H1 (cell line): Measurements from ENCODE around the gene CCDC8. TPM values are rescaled to one million over a fixed set of nuclear protein-coding genes. Genes with fewer than 3 reads are reported as not detected.

ENCODE experiments used
- CTCF ChIA-PET: fragments of 300-600 bp; sonication (Branson Sonifier 250); formaldehyde crosslinking; loops from one replicate; lab custom pipeline; 2021; ENCODE audit not compliant: partially characterized antibody; lab: Charles Lee
- POLR2A ChIA-PET: fragments of 300-600 bp; sonication (Branson Sonifier 250); formaldehyde crosslinking; loops from one replicate; lab custom pipeline; 2021; ENCODE audit warnings: inconsistent platforms; ENCODE audit not compliant: partially characterized antibody; lab: Charles Lee
- DNase-seq, 2 experiments: peaks; one replicate each; pipeline versions ENCODE4 v3.0.0 to v3.0.0-alpha.2; 2010 to 2022; ENCODE audit warnings: low spot score in 2 of 2, low read depth in 1 of 2, mixed read lengths in 1 of 2
- FAIRE-seq: peaks from 2 replicates; lab custom pipeline; 2011; peaks lifted over from hg19 to GRCh38; lab: Jason Lieb, UNC
- H2AFZ ChIP-seq: 2 replicates; pipeline ENCODE4 v1.8.1; 2012; ENCODE audit warnings: low read length, inconsistent platforms
- H2AK5ac ChIP-seq: 2 replicates; pipeline ENCODE4 v1.6.1; 2013; ENCODE audit warnings: low read depth, low read length
- H2BK120ac ChIP-seq: replicated peaks from 2 replicates; pipeline ENCODE3; 2013; ENCODE audit warnings: low read depth, low read length, inconsistent platforms
- H2BK12ac ChIP-seq: 2 replicates; pipeline ENCODE4 v1.6.1; 2013; ENCODE audit warnings: low read depth, low read length
- H2BK15ac ChIP-seq: 2 replicates; pipeline ENCODE4 v1.6.1; 2013; ENCODE audit warnings: low read length
- H2BK20ac ChIP-seq: 2 replicates; pipeline ENCODE4 v1.6.1; 2013; ENCODE audit warnings: low read length
- H2BK5ac ChIP-seq: 2 replicates; pipeline ENCODE4 v1.6.1; 2013; ENCODE audit warnings: low read depth, low read length
- H3K14ac ChIP-seq: 2 replicates; pipeline ENCODE4 v1.6.1; 2013; ENCODE audit warnings: inconsistent platforms; ENCODE audit not compliant: insufficient read length
- H3K18ac ChIP-seq: 2 replicates; pipeline ENCODE4 v1.6.1; 2013; ENCODE audit warnings: low read length; ENCODE audit errors: extremely low read depth
- H3K23ac ChIP-seq: 2 replicates; pipeline ENCODE4 v1.6.1; 2013; ENCODE audit warnings: inconsistent platforms; ENCODE audit not compliant: insufficient read length
- H3K23me2 ChIP-seq: 2 replicates; pipeline ENCODE4 v1.6.1; 2013; ENCODE audit warnings: low read depth, low read length
- H3K27ac ChIP-seq: 2 replicates; pipeline ENCODE4 v1.6.1; 2011; ENCODE audit warnings: low read depth, low read length, inconsistent platforms
- H3K27me3 ChIP-seq, 4 experiments: replicated peaks in 1 of 4; 1 replicate in 1 of 4; 2 replicates in 3 of 4; pipeline versions ENCODE4 v1.6.1 to v1.8.1; 2011 to 2013; ENCODE audit warnings: low read length in 3 of 4, mild to moderate bottlenecking in 3 of 4, inconsistent platforms in 2 of 4, mixed read lengths in 2 of 4, moderate library complexity in 1 of 4; ENCODE audit not compliant: control insufficient read depth in 3 of 4, insufficient read depth in 3 of 4; ENCODE audit errors: extremely low read depth in 1 of 4
- H3K36me3 ChIP-seq, 4 experiments: 2 replicates each; pipeline versions ENCODE4 v1.6.1 to v1.8.1; 2011 to 2013; ENCODE audit warnings: mild to moderate bottlenecking in 4 of 4, low read length in 3 of 4, moderate library complexity in 2 of 4, control low read depth in 1 of 4, inconsistent platforms in 1 of 4; ENCODE audit not compliant: insufficient read depth in 4 of 4, control insufficient read depth in 2 of 4
- H3K4ac ChIP-seq: replicated peaks from 2 replicates; pipeline ENCODE3; 2013; ENCODE audit warnings: low read length, low read depth, mixed read lengths, inconsistent platforms; ENCODE audit not compliant: insufficient read length
- H3K4me1 ChIP-seq, 4 experiments: replicated peaks in 1 of 4; 1 replicate in 1 of 4; 2 replicates in 3 of 4; pipeline versions ENCODE4 v1.6.1 to v1.8.1; 2011 to 2013; ENCODE audit warnings: low read length in 3 of 4, inconsistent platforms in 2 of 4, mixed read lengths in 1 of 4; ENCODE audit not compliant: insufficient read depth in 4 of 4, control insufficient read depth in 3 of 4
- H3K4me2 ChIP-seq, 2 experiments: 2 replicates each; pipeline versions ENCODE4 v1.6.1 to v1.8.1; 2011 to 2013; ENCODE audit warnings: low read depth in 2 of 2, low read length in 2 of 2, control low read depth in 1 of 2, inconsistent platforms in 1 of 2, mild to moderate bottlenecking in 1 of 2; ENCODE audit not compliant: insufficient read depth in 1 of 2
- H3K4me3 ChIP-seq, 4 experiments: fragments of 200-600, 300-600 bp in 1 of 4; sonication (generic), shearing (Covaris generic), sonication (Bioruptor Twin) in 1 of 4; 2 replicates each; pipeline versions ENCODE4 v1.5.1 to v1.8.1; 2011 to 2016; ENCODE audit warnings: low read length in 4 of 4, low read depth in 3 of 4, control low read depth in 2 of 4, inconsistent platforms in 2 of 4, mild to moderate bottlenecking in 2 of 4, mixed read lengths in 1 of 4, moderate library complexity in 1 of 4; ENCODE audit not compliant: insufficient read depth in 2 of 4; ENCODE audit errors: extremely low read depth in 1 of 4
- H3K56ac ChIP-seq: replicated peaks from 2 replicates; pipeline ENCODE3; 2013; ENCODE audit warnings: low read depth, mild to moderate bottlenecking, mixed read lengths, low read length, inconsistent platforms; ENCODE audit not compliant: insufficient read length
- H3K79me1 ChIP-seq: 2 replicates; pipeline ENCODE4 v1.6.1; 2013; ENCODE audit warnings: low read depth, low read length, control low read depth
- H3K79me2 ChIP-seq, 2 experiments: 2 replicates each; pipeline versions ENCODE4 v1.6.1 to v1.8.1; 2012 to 2013; ENCODE audit warnings: low read length in 2 of 2, mild to moderate bottlenecking in 2 of 2, inconsistent platforms in 1 of 2; ENCODE audit not compliant: insufficient read depth in 2 of 2, control insufficient read depth in 1 of 2
- H3K9ac ChIP-seq, 4 experiments: replicated peaks in 1 of 4; 1 replicate in 1 of 4; 2 replicates in 3 of 4; pipeline versions ENCODE4 v1.6.1 to v1.8.1; 2011 to 2013; ENCODE audit warnings: low read depth in 3 of 4, low read length in 3 of 4, control low read depth in 2 of 4, mild to moderate bottlenecking in 2 of 4, moderate library complexity in 2 of 4, inconsistent platforms in 1 of 4; ENCODE audit errors: extremely low read depth in 1 of 4
- H3K9me3 ChIP-seq, 2 experiments: 2 replicates each; pipeline versions ENCODE4 v1.6.1 to v1.8.1; 2012 to 2013; ENCODE audit warnings: mild to moderate bottlenecking in 2 of 2, moderate library complexity in 2 of 2, control low read depth in 1 of 2, inconsistent platforms in 1 of 2, low read depth in 1 of 2, low read length in 1 of 2, mixed read lengths in 1 of 2; ENCODE audit not compliant: insufficient read depth in 2 of 2
- H4K20me1 ChIP-seq, 2 experiments: replicated peaks in 1 of 2; 2 replicates each; pipeline versions ENCODE3 to v1.8.1; 2011 to 2013; ENCODE audit warnings: inconsistent platforms in 2 of 2, low read length in 2 of 2, mild to moderate bottlenecking in 1 of 2; ENCODE audit not compliant: insufficient read depth in 2 of 2, control insufficient read depth in 1 of 2
- H4K5ac ChIP-seq: 2 replicates; pipeline ENCODE4 v1.6.1; 2013; ENCODE audit warnings: low read length, low read depth, mixed read lengths, inconsistent platforms; ENCODE audit not compliant: insufficient read length
- H4K8ac ChIP-seq: 2 replicates; pipeline ENCODE4 v1.8.0; 2013; ENCODE audit warnings: mild to moderate bottlenecking, moderate library complexity, low read length, inconsistent platforms; ENCODE audit not compliant: insufficient read depth; ENCODE audit errors: extremely low read depth
- H4K91ac ChIP-seq: replicated peaks from 2 replicates; pipeline ENCODE3; 2013; ENCODE audit warnings: low read length, mixed read lengths, inconsistent platforms; ENCODE audit not compliant: insufficient read length
- BACH1 ChIP-seq: IDR thresholded peaks from 2 replicates; pipeline ENCODE4 v1.6.1; 2012; ENCODE audit warnings: low read length, improper control_type of control experiment
- CBX8 ChIP-seq: fragments of 300-800, 300-1000 bp; sonication (generic); IDR thresholded peaks from 2 replicates; pipeline ENCODE4 v1.7.1; 2016; ENCODE audit warnings: low read depth, low read length, borderline replicate concordance
- CHD1 ChIP-seq: IDR thresholded peaks from 2 replicates; pipeline ENCODE4 v1.6.1; 2012; ENCODE audit warnings: low read depth, low read length, improper control_type of control experiment
- CHD2 ChIP-seq: IDR thresholded peaks from 2 replicates; pipeline ENCODE4 v1.6.1; 2012; ENCODE audit warnings: low read length, improper control_type of control experiment
- FOSL1 ChIP-seq: IDR thresholded peaks from 2 replicates; pipeline ENCODE4 v1.6.1; 2011; ENCODE audit warnings: mild to moderate bottlenecking, low read depth, low read length, moderate library complexity; ENCODE audit not compliant: insufficient read depth
- GTF2F1 ChIP-seq: IDR thresholded peaks from 2 replicates; pipeline ENCODE4 v1.6.1; 2012; ENCODE audit warnings: low read depth, low read length, improper control_type of control experiment, borderline replicate concordance
- KDM1A ChIP-seq: fragments of 200-600, 300-600 bp; sonication (generic); IDR thresholded peaks from 2 replicates; pipeline ENCODE4 v1.7.1; 2016; ENCODE audit warnings: mild to moderate bottlenecking, low read length, borderline replicate concordance
- MAFK ChIP-seq: IDR thresholded peaks from 2 replicates; pipeline ENCODE4 v1.6.1; 2012; ENCODE audit warnings: low read depth, mild to moderate bottlenecking, improper control_type of control experiment, low read length
- RBBP5 ChIP-seq: IDR thresholded peaks from 2 replicates; pipeline ENCODE4 v1.7.1; 2012; ENCODE audit warnings: low read depth, mild to moderate bottlenecking, inconsistent platforms, low read length, moderate library complexity, borderline replicate concordance
- SRF ChIP-seq: IDR thresholded peaks from 2 replicates; pipeline ENCODE4 v1.6.1; 2011; ENCODE audit warnings: mild to moderate bottlenecking, low read depth, low read length, moderate library complexity
- TAF1 ChIP-seq: IDR thresholded peaks from 2 replicates; pipeline ENCODE4 v1.6.1; 2011; ENCODE audit warnings: mild to moderate bottlenecking, low read depth, low read length
- TEAD4 ChIP-seq: IDR thresholded peaks from 2 replicates; pipeline ENCODE4 v1.6.1; 2012; ENCODE audit warnings: low read depth, low read length, inconsistent platforms, mixed read lengths
- ZNF274 ChIP-seq: IDR thresholded peaks from 2 replicates; pipeline ENCODE4 v1.7.0; 2012; ENCODE audit warnings: low read length, borderline replicate concordance; ENCODE audit errors: extremely low read depth
- WGBS, 2 experiments: shearing (Covaris generic) in 1 of 2; methylation state at CpG; one replicate each; pipeline versions ENCODE4 v1.1.6 to v1.1.7; 2013 to 2015; ENCODE audit warnings: low lambda C conversion rate in 2 of 2, mixed read lengths in 2 of 2, inconsistent platforms in 1 of 2, low coverage in 1 of 2, missing lambda C conversion rate in 1 of 2; ENCODE audit not compliant: insufficient replicate concordance in 2 of 2, insufficient coverage in 1 of 2, insufficient read length in 1 of 2; ENCODE audit errors: extremely low coverage in 1 of 2, missing lambda C conversion rate in 1 of 2; 5-methylcytosine and 5-hydroxymethylcytosine counted together
- polyA plus RNA-seq, 7 experiments: library from polyadenylated mRNA; depleted of rRNA in 3 of 7; stranded (reverse) in 5 of 7; unstranded in 2 of 7; fragments of >200 nt in 5 of 7; fragments of 200-250 nt in 2 of 7; gene quantifications; 1 replicate in 5 of 7; 2 replicates in 1 of 7; 4 replicates in 1 of 7; pipeline versions ENCODE4 v1.2.1 to v1.2.3, GENCODE V29; 2011 to 2013; ENCODE audit warnings: missing spikeins in 2 of 7, mixed read lengths in 2 of 7
- total RNA-seq: library from RNA; stranded (reverse); fragmentation: NEBNext Ultra II Directional; extraction: Animal tissue kit (Norgen Biotek cat#: 25700); gene quantifications from 2 replicates; pipeline ENCODE4 v1.2.1, GENCODE V29; 2021
- TF ChIP-seq, protein P1 (sequence below): IDR thresholded peaks from 2 replicates; pipeline ENCODE4 v1.6.1; 2012; ENCODE audit warnings: inconsistent platforms

CCDC8 gene
- total and polyA plus RNA-seq, 2 of the 8 experiments (the other 6 are each of a cell fraction or from before 2014, with no cell fraction given), result 4.9 to 13.6 TPM

DNA sequence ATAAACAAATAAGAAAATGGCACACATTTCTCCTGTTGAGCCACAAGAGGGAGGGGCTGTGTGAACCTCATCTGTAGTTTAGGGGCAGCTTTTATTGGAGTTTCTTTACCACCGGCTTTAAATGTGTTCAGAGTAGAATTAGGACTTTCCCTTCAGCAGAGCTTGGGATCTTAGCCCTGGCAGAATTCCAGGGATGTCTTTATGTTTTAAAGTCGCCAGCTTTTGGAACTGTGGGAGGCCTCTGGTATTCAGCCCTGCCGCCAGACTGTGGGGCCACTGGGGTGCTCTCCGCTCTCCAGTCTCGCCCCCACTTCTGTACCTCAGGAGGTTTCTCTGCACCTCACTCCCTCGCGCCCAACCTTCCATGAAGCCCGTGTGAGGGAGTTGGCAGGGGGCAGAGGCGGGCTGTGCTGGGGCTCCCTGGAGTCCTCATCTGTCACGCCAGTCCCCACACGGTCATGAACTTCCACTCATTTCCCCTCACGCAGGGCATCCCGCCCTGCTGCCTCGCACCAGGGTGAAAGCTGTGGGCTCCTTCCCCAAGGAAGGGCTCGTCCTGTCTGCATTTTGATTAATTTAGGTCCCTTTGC lies 31.5 kb downstream of the CCDC8 start:
- Histone ChIP-seq H2BK12ac (no peak overlapping the region), H3K4ac (no peak overlapping the region), H3K4me2 (no peak overlapping the region), H3K18ac (no peak overlapping the region), H3K79me1 (peaks cover 3% of the 10 kb centered on the region; the same call in 1 of the 2 replicates), H2BK120ac (no peak overlapping the region), H3K14ac (no peak overlapping the region), H3K23ac (no peak overlapping the region), H4K8ac (no peak overlapping the region), H2BK15ac (no peak overlapping the region), H3K9ac (no peak overlapping the region), H3K56ac (no peak overlapping the region), H2BK5ac (no peak overlapping the region; the same call in 1 of the 2 replicates), H2AFZ (no peak overlapping the region), H3K36me3 (peaks cover 12 to 55% (median 36%) of the 10 kb centered on the region in 4 experiments), H3K23me2 (no peaks in the 10 kb centered on the region), H4K5ac (no peak overlapping the region), H3K9me3 (no peaks in the 10 kb centered on the region), H3K4me1 (peaks cover 0 to 2% (median 0%) of the 10 kb centered on the region in 4 experiments; a peak in 2 of 7 replicates), H3K79me2 (peaks cover 0 to 8% of the 10 kb centered on the region in 2 experiments; a peak in 1 of 4 replicates), H4K20me1 (peaks cover 2 to 5% of the 10 kb centered on the region in 2 experiments), H3K27ac (no peak overlapping the region), H4K91ac (no peak overlapping the region), H2BK20ac (no peak overlapping the region), H2AK5ac (no peak overlapping the region), H3K27me3 (no peaks in the 10 kb centered on the region), H3K4me3 (no peak overlapping the region)
- CTCF ChIA-PET, result interaction anchor here (0.7 to 2.8 kb wide), 8 partner anchors 9 to 139 kb away, joined by 3 to 20 read pairs (median 3); no protein-coding TSS in a partner anchor
- 89% methylated on average over 15 of the region's 15 CpGs; no CpG with 5 or more reads in 1 of the 2 experiments for WGBS, 2 experiments
- FAIRE-seq (no peak), DNase-seq (no peak)
- POLR2A ChIA-PET, result interaction anchor here (0.9 to 1.8 kb wide), 3 partner anchors 10 to 23 kb away, joined by 3 to 5 read pairs (median 3); no protein-coding TSS in a partner anchor
- TF ChIP-seq RBBP5, result no peak
- TF ChIP-seq KDM1A, result no peak
- no peak for TF ChIP-seq ZNF274
- no peak for TF ChIP-seq CHD1
- no peak for TF ChIP-seq TAF1
- no peak for TF ChIP-seq CBX8
- no peak for TF ChIP-seq SRF
- TF ChIP-seq, protein P1, sequence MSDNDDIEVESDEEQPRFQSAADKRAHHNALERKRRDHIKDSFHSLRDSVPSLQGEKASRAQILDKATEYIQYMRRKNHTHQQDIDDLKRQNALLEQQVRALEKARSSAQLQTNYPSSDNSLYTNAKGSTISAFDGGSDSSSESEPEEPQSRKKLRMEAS, result no peak
- TF ChIP-seq CHD2, result no peak
- TF ChIP-seq GTF2F1, result no peak
- no peak for TF ChIP-seq MAFK
- TF ChIP-seq FOSL1, result no peak
- no peak for TF ChIP-seq BACH1
- TF ChIP-seq TEAD4, result no peak
